Measurements from ENCODE around the gene IGSF1. TPM values are rescaled to one million over a fixed set of nuclear protein-coding genes. Genes with fewer than 3 reads are reported as not detected.
"Not testable (repeated sequence)": the region's sequence is repeated elsewhere in the genome, so short reads cannot be mapped to it uniquely, and the experiment has no call there.

The IGSF1 gene
- total and polyA plus RNA-seq, 10 donors, result 0.02 to 0.13 TPM; not detected in 8

- no peak for DNase-seq
Measured at GRCh38 chrX:131257367-131257766, 31.7 kb downstream of the IGSF1 start.

DNA sequence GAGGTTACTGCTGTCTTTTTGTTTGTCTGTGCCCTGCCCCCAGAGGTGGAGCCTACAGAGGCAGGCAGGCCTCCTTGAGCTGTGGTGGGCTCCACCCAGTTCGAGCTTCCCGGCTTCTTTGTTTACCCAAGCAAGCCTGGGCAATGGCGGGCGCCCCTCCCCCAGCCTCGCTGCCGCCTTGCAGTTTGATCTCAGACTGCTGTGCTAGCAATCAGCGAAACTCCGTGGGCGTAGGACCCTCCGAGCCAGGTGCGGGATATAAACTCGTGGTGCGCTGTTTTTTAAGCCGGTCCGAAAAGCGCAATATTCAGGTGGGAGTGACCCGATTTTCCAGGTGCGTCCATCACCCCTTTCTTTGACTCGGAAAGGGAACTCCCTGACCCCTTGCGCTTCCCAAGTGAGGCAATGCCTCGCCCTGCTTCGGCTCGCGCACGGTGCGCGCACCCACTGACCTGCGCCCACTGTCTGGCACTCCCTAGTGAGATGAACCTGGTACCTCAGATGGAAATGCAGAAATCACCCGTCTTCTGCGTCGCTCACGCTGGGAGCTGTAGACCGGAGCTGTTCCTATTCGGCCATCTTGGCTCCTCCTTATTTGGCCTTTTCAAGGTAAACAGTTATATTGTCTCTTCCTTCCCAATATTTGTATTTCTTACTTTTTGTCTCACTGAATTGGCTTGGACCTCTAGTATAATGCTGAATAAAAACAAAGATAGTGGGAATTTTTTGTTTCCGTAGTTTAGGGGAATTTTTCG lies 37.9 kb downstream of the IGSF1 start:
- not testable (repeated sequence) for H3K36me3 ChIP-seq, H3K4me1 ChIP-seq

More at GRCh38 chrX:131257367-131257766, 31.7 kb downstream of the IGSF1 start:
- Histone ChIP-seq H3K4me3 (no peak overlapping the region), H3K36me3 (no peaks in the 10 kb centered on the region), H3K27me3 (replicated peaks in 1 of 7) (peaks cover 0 to 17% (median 0%) of the 10 kb centered on the region in 7 donors), H3K4me1 (no peaks in the 10 kb centered on the region), H3K9me3 (no peaks in the 10 kb centered on the region), H3K27ac (no peak overlapping the region)
- intact Hi-C loops (cut with DNase I; ENCODE audit: low total_unique reads), result no loop called here
- no peak for TF ChIP-seq CTCF (IDR thresholded peaks at IDR 0.05 in 8 of 11, conservative IDR thresholded peaks at IDR 0.05 in 3 of 11)
- no peak for TF ChIP-seq POLR2AphosphoS5 (IDR thresholded peaks at IDR 0.05)
- TF ChIP-seq POLR2A (IDR thresholded peaks at IDR 0.05), result no peak

DNA sequence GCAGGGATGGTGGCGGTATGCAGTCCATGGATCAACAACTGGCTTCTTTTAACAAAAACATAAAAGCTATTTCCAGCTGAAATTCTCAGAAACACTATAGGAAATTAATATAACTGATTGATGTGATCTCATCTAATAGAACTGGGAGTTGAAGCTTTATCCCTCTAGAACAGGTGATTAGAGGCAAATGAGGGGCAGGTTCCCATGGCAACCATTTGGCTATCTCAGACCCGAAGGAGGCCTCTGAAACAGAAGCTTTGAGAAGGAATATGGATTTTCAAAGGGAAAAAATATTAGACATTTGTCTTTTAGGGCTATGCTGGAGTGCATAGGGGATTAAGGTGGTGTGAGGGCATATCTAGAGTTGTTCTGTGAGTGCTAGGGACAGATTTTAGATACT lies 50.0 kb downstream of the IGSF1 start:
- 64 to 92% (median 71%) methylated on average over 2 of the region's 2 CpGs for WGBS, 5 donors
- Histone ChIP-seq H3K27me3 (replicated peaks in 1 of 7) (no peaks in the 10 kb centered on the region), H3K9me3 (no peaks in the 10 kb centered on the region), H3K36me3 (no peaks in the 10 kb centered on the region), H3K4me1 (no peaks in the 10 kb centered on the region), H3K27ac (no peak overlapping the region), H3K4me3 (no peak overlapping the region)
- intact Hi-C loops (cut with DNase I; ENCODE audit: low total_unique reads), result no loop called here
- no peak for DNase-seq
- TF ChIP-seq POLR2AphosphoS5 (IDR thresholded peaks at IDR 0.05), result no peak
- no peak for TF ChIP-seq CTCF (IDR thresholded peaks at IDR 0.05 in 8 of 11, conservative IDR thresholded peaks at IDR 0.05 in 3 of 11)
- TF ChIP-seq POLR2A (IDR thresholded peaks at IDR 0.05), result no peak

More for the DNA sequence above, 37.9 kb downstream of the IGSF1 start:
- H3K27ac ChIP-seq; DNase-seq; H3K27me3 ChIP-seq (replicated peaks in 1 of 7); H3K4me3 ChIP-seq; H3K9me3 ChIP-seq; intact Hi-C loops (cut with DNase I; ENCODE audit: low total_unique reads): not testable (repeated sequence)
- 72 to 91% (median 85%) methylated on average over 11 to 26 of the region's 36 CpGs for WGBS, 5 donors

- Histone ChIP-seq H3K4me3 (no peak overlapping the region), H3K4me1 (no peaks in the 10 kb centered on the region), H3K36me3 (no peaks in the 10 kb centered on the region), H3K27me3 (replicated peaks in 1 of 7) (no peaks in the 10 kb centered on the region), H3K9me3 (no peaks in the 10 kb centered on the region), H3K27ac (no peak overlapping the region)
- DNase-seq, result no peak
- intact Hi-C loops (cut with DNase I; ENCODE audit: low total_unique reads), result no loop called here
- WGBS, 5 donors, result 34 to 56% (median 43%) methylated on average over 2 of the region's 2 CpGs
- no peak for TF ChIP-seq POLR2AphosphoS5 (IDR thresholded peaks at IDR 0.05)
- no peak for TF ChIP-seq POLR2A (IDR thresholded peaks at IDR 0.05)
- TF ChIP-seq CTCF (IDR thresholded peaks at IDR 0.05 in 8 of 11, conservative IDR thresholded peaks at IDR 0.05 in 3 of 11), result no peak
Measured at GRCh38 chrX:131237363-131237762, 51.7 kb downstream of the IGSF1 start.
